Right cardiac atrium (tissue), 5 donors: ENCODE results near the gene CCIN. TPM values are rescaled to one million over a fixed set of nuclear protein-coding genes. Genes with fewer than 3 reads are reported as not detected.
A peak's percentile ranks its signal among the peaks of the same experiment; 100 is the strongest.
"Not testable (repeated sequence)": the region's sequence is repeated elsewhere in the genome, so short reads cannot be mapped to it uniquely, and the experiment has no call there.

Source experiments
- ATAC-seq, 2 donors: fragments of 200-7000 bp; cut with Tn5 transposase; one replicate each; pipeline versions ENCODE4 v1.8.0 to v1.9.1; 2020; ENCODE audit warnings: moderate library complexity in 2 of 2, mild to moderate bottlenecking in 1 of 2
- DNase-seq, 3 donors: peaks; one replicate each; pipeline ENCODE4 v3.0.0-alpha.2; 2020
- H3K27ac ChIP-seq: one replicate; pipeline ENCODE4 v1.5.1; 2013; ENCODE audit warnings: mild to moderate bottlenecking, low read length, control low read depth, moderate library complexity
- H3K27me3 ChIP-seq: one replicate; pipeline ENCODE4 v1.6.1; 2013; ENCODE audit not compliant: control insufficient read depth, insufficient read depth
- H3K4me1 ChIP-seq: one replicate; pipeline ENCODE4 v1.6.1; 2013; ENCODE audit warnings: low read length; ENCODE audit not compliant: control insufficient read depth, insufficient read depth
- H3K4me3 ChIP-seq: one replicate; pipeline ENCODE4 v1.5.1; 2013; ENCODE audit warnings: low read length, control low read depth
- H3K9me3 ChIP-seq: one replicate; pipeline ENCODE4 v1.6.1; 2013; ENCODE audit warnings: low read length; ENCODE audit not compliant: control insufficient read depth
- WGBS: extraction: QIAGEN DNeasy Blood & Tissue Kit; methylation state at CpG from one replicate; pipeline ENCODE4 v1.1.7; 2013; 5-methylcytosine and 5-hydroxymethylcytosine counted together
- intact Hi-C, 4 donors: fragments of 100-400 bp; cut with DNase I; formaldehyde crosslinking; loops; one replicate each; pipeline versions ENCODE4 v1.11.0 to v1.14.0; 2022 to 2023
- long read RNA-seq, 4 donors: library from polyadenylated mRNA; unstranded; transcript quantifications; one replicate each; pipeline ENCODE4 v2.0.0, GENCODE V29; 2020 to 2021
- polyA plus RNA-seq: library from polyadenylated mRNA; stranded (reverse); fragments of 200-250 nt; gene quantifications from one replicate; pipeline ENCODE4 v1.2.3, GENCODE V29; 2013
- total RNA-seq, 4 donors: library from RNA; stranded (reverse); fragmentation: NEBNext Ultra II Directional; extraction: Animal tissue kit (Norgen Biotek cat#: 25700); gene quantifications; one replicate each; pipeline ENCODE4 v1.2.1, GENCODE V29; 2021
- donor health status: healthy with polysubstance abuse.
- donor health status: DM: no; HTN: yes; CAD: no.
- donor health status: DM: no; HTN: no; CAD: no.
- donor health status: DM: no; HTN: yes; CAD: no; lungs with severe emphysema.
- donor health status: DM: yes; HTN: yes; CAD: no.

CCIN gene
- under 1 TPM in 3 of 4 donors, not detected in 1; 0.12 to 0.28 (median 0.17) TPM for total RNA-seq
- polyA plus RNA-seq, result 0.07 TPM
- long read RNA-seq, donor 1, result 0 reads
- long read RNA-seq, donor 2, result 0 reads
- long read RNA-seq, donor 3, result 0 reads
- long read RNA-seq, donor 4, result 0 reads

GRCh38 chr9:36169166-36169565, at the start of gene CCIN:
CCIN (plus strand) TSS chr9:36169388; CDS start chr9:36169503, 115 bp downstream.
- Histone ChIP-seq H3K27me3 (no peaks in the 10 kb centered on the region), H3K4me3 (no peak within 1 kb of the TSS), H3K27ac (no peak within 1 kb of the TSS), H3K9me3 (no peaks in the 10 kb centered on the region), H3K4me1 (no peaks in the 10 kb centered on the region)
- intact Hi-C loops, result loop anchor here in 1 of 4 donors (10.0 kb wide), 1 partner anchor 64 kb away; no protein-coding TSS in a partner anchor
- 87% methylated on average over 6 of the region's 6 CpGs for WGBS
- ATAC-seq (no peak), DNase-seq (no peak)

GRCh38 chr9:36119476-36119875, 49.7 kb upstream of the CCIN start:
- no peaks in the 10 kb centered on the region for H3K9me3 ChIP-seq
- WGBS, result 90% methylated on average over 7 of the region's 7 CpGs
- ATAC-seq (no peak), DNase-seq (no peak)
- no peak overlapping the region for H3K4me3 ChIP-seq
- H3K27ac ChIP-seq, result no peak overlapping the region
- intact Hi-C loops, result no loop called here
- H3K4me1 ChIP-seq, result no peaks in the 10 kb centered on the region
- no peaks in the 10 kb centered on the region for H3K27me3 ChIP-seq

- no peak for DNase-seq
- H3K4me3 ChIP-seq, result no peak overlapping the region
- no peaks in the 10 kb centered on the region for H3K27me3 ChIP-seq
- intact Hi-C loops, result no loop called here
- no peak overlapping the region for H3K27ac ChIP-seq
- no peaks in the 10 kb centered on the region for H3K4me1 ChIP-seq
- no peak for ATAC-seq
- 86% methylated on average over 4 of the region's 4 CpGs for WGBS
- H3K9me3 ChIP-seq, result no peaks in the 10 kb centered on the region
Measured at GRCh38 chr9:36120705-36121104, 48.5 kb upstream of the CCIN start.

GRCh38 chr9:36121971-36122370, 47.2 kb upstream of the CCIN start:
- no peak for ATAC-seq
- WGBS, result 88% methylated on average over 7 of the region's 7 CpGs
- Histone ChIP-seq H3K4me3 (no peak overlapping the region), H3K9me3 (no peaks in the 10 kb centered on the region), H3K4me1 (no peaks in the 10 kb centered on the region), H3K27ac (no peak overlapping the region), H3K27me3 (no peaks in the 10 kb centered on the region)
- intact Hi-C loops, result no loop called here
- DNase-seq, result no peak

DNA sequence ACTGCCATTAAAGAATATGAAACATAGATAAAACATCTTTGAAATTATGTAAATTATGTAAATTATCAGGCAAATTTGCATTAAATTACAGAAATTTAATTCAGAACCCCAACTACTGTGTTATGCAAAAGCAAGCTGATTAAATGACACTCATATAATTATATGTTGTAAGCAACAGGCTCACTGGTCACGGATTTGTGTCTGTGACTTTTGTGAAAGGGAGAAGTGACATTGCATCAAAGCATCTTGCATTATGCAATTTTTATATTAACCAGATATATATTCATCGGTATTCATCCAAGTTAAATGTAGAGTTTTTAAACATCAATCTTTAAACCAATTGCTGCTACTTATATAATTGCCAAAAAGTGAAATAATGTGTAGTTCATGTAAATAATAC, 45.7 kb upstream of the CCIN start:
- ATAC-seq, result no peak
- Histone ChIP-seq H3K4me3 (no peak overlapping the region), H3K27me3 (no peaks in the 10 kb centered on the region), H3K4me1 (peaks cover 2% of the 10 kb centered on the region), H3K9me3 (no peaks in the 10 kb centered on the region), H3K27ac (no peak overlapping the region)
- WGBS, result 91% methylated on average over 2 of the region's 2 CpGs
- DNase-seq, result no peak
- intact Hi-C loops, result no loop called here

DNA sequence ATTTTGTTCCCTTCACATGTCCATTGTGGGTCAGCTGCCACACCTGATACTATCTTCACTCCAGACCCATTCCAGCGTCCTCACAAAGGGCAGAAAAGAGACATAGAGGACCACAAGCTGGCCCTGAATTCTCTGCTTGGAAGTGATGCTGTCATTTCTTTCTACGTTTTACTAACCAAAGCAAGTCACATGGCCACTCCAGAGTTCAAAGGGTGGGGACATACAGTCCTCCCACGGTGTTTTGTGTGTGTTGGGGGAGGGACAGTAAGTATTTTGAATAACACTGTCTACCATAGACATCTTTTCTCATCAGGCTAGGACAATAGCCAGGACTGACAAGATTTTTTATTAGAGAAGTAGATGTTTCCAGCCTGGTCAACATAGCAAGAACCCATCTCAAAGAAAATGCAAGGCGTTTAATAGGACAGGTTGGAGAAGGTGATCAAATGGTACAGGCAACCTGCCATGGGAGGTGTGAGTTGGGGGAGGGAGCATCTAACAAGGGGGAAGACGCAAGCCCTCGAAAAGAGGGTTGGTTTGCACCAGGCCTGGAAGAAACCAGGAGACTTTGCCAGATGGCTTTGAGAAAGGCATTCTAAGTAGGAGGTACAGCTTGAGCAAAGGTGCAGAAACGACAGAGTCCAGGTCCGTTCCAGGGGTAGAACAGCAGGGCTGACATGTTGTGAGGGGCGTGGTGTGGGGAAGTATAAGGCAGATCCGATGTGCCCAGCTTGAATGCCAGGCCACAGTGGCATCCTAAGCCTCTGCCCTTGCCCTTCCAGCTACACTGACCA, 43.9 kb upstream of the CCIN start:
- H3K27me3 ChIP-seq, result no peaks in the 10 kb centered on the region
- H3K27ac ChIP-seq, result no peak overlapping the region
- intact Hi-C loops, result no loop called here
- no peaks in the 10 kb centered on the region for H3K9me3 ChIP-seq
- no peak for ATAC-seq
- 75% methylated on average over 10 of the region's 10 CpGs for WGBS
- no peak overlapping the region for H3K4me3 ChIP-seq
- peaks cover 2% of the 10 kb centered on the region for H3K4me1 ChIP-seq
- no peak for DNase-seq

GRCh38 chr9:36126016-36126730, 43.0 kb upstream of the CCIN start:
- H3K4me3 ChIP-seq, result no peak overlapping the region
- WGBS, result 73% methylated on average over 7 of the region's 7 CpGs
- peaks cover 2% of the 10 kb centered on the region for H3K4me1 ChIP-seq
- DNase-seq, result no peak
- no peak overlapping the region for H3K27ac ChIP-seq
- ATAC-seq, result no peak
- intact Hi-C loops, result no loop called here
- H3K9me3 ChIP-seq, result no peaks in the 10 kb centered on the region
- no peaks in the 10 kb centered on the region for H3K27me3 ChIP-seq

DNA sequence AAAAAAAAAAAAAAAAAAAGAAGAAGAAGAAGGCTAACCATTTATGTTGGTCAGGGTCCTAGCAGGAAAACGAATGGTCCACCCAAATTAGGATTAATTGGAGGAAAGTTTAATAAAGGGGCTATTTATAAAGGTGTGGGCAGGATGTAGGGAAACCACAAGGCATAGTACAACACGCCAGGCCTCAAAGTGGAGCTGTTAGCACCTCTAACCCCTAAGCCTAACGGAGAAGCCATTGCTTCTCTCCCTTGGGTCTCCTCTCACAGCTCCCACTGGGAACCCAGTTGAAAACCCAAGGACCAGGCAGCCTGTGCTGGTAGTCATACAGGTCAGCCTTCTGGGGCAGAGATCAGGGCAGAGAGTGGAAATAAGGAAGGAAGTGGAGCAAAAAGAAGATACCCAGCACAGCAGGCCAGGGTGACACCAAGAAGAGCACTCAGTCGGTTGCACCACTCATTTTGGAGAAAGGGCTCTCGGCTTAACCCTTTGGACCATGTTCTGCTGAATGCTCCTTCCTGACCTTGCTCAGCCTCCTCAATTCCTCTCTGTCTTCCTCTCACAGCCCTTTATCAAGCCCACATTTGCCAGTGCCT, 41.4 kb upstream of the CCIN start:
- ATAC-seq (peak; percentile 56 to 61), DNase-seq (peak in 1 of 3 donors; percentile 39)
- Histone ChIP-seq H3K4me3 (no peak overlapping the region), H3K27me3 (no peaks in the 10 kb centered on the region), H3K27ac (peak overlapping the region; percentile 13), H3K9me3 (no peaks in the 10 kb centered on the region), H3K4me1 (peaks cover 2% of the 10 kb centered on the region)
- intact Hi-C loops, result no loop called here
- 62% methylated on average over 5 of the region's 5 CpGs for WGBS

DNA sequence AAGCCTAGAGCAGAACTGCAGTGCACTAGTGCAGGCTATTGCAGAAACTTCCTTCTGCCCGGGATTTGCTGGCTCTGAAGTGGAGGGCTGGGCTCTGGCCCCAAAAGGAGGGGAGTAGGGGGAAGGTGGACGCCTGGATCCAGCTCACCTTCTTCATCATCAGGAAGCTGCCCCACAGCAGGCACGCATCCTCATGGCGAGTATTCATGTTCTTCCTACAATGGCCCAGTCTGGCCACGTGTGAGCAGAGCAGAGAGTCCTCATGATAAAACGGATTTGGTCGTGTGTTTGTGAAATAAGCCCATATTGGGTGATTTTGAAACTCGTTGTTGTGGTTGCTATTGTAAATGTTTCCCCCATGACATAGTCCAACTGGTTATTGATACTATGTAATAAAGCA, 40.8 kb upstream of the CCIN start:
- Histone ChIP-seq H3K4me1 (peaks cover 2% of the 10 kb centered on the region), H3K27ac (peak overlapping the region; percentile 13), H3K9me3 (no peaks in the 10 kb centered on the region), H3K27me3 (no peaks in the 10 kb centered on the region), H3K4me3 (no peak overlapping the region)
- DNase-seq, result peak in 1 of 3 donors; percentile 33
- intact Hi-C loops, result no loop called here
- ATAC-seq, result no peak
- 66% methylated on average over 8 of the region's 8 CpGs for WGBS

- WGBS, result 88% methylated on average over 12 of the region's 12 CpGs
- Histone ChIP-seq H3K27me3 (no peaks in the 10 kb centered on the region), H3K9me3 (no peaks in the 10 kb centered on the region), H3K4me3 (no peak overlapping the region), H3K27ac (no peak overlapping the region), H3K4me1 (peaks cover 2% of the 10 kb centered on the region)
- ATAC-seq (no peak), DNase-seq (peak in 1 of 3 donors; percentile 28)
- intact Hi-C loops, result no loop called here
Measured at GRCh38 chr9:36129139-36129538, 40.0 kb upstream of the CCIN start.

DNA sequence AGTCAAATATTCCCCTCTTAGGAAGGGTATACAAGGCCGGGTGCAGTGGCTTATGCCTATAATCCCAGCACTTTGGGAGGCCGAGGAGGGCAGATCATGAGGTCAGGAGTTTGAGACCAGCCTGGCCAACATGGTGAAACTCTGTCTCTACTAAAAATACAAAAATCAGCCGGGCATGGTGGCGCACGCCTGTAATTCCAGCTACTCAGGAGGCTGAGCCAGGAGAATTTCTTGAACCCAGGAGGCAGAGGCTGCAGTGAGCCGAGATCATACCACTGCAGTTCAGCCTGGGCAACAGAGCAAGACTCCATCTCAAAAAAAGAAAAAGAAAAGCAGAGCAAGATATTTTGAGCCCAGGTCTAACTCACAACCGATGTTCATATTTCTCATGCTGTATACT, 37.5 kb upstream of the CCIN start:
- DNase-seq, H3K4me1 ChIP-seq, H3K9me3 ChIP-seq, ATAC-seq, intact Hi-C loops, H3K4me3 ChIP-seq, H3K27ac ChIP-seq, H3K27me3 ChIP-seq: not testable (repeated sequence)
- 94% methylated on average over 7 of the region's 7 CpGs for WGBS
